Gastrocnemius medialis (tissue), 4 donors: Measurements from ENCODE around the gene ARHGEF35.
"Not testable (repeated sequence)": the region's sequence is repeated elsewhere in the genome, so short reads cannot be mapped to it uniquely, and the experiment has no call there.

ENCODE experiments used
- CTCF ChIP-seq, 5 experiments: fragments of 450-650 bp in 3 of 5; fragments of 200-600 bp in 2 of 5; sonication (generic) in 2 of 5; IDR thresholded peaks in 4 of 5; conservative IDR thresholded peaks in 1 of 5; 1 replicate in 4 of 5; 2 replicates in 1 of 5; pipeline ENCODE4 v1.5.1; 2016 to 2019; ENCODE audit warnings: antibody characterized with exemption in 5 of 5, mild to moderate bottlenecking in 3 of 5, moderate library complexity in 3 of 5
- POLR2A ChIP-seq, 2 donors: fragments of 450-650 bp; IDR thresholded peaks; one replicate each; pipeline ENCODE4 v1.6.1; 2017; ENCODE audit warnings: antibody characterized with exemption in 2 of 2, mild to moderate bottlenecking in 2 of 2, moderate library complexity in 2 of 2

DNA sequence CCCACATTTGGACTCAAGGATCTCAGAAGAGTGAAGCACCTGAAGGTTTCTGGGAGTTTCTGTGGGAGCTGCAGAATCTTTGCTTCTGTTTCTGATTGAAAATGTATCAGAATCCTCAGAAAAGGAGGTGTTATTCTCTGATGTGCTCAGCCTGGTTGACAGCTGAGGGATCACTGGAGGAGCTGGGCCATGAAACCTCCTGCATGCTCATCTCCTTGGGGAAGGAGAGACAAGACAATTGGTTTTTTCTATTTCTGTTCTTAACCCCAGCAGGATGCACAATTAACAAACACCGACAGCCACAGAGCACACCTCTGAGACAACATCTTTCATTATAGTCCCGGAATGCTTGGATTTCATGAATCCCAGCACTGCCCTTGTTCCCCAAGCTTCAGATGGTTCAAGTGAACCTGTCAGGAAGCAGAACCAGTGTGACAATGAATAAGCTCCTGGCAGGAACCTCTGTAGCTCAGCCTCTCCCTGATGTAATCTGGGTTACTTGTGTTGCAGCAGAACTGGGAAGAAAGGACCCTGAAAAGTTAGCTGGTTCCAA lies 43.0 kb upstream of the ARHGEF35 start:
- not testable (repeated sequence) for TF ChIP-seq CTCF (IDR thresholded peaks at IDR 0.05 in 4 of 5, conservative IDR thresholded peaks at IDR 0.05 in 1 of 5); POLR2A (IDR thresholded peaks at IDR 0.05)
